WERI-Rb-1 (cell line): ENCODE data around the gene MAN1C1.

Experiments used
- DNase-seq: peaks from one replicate; pipeline ENCODE4 v3.0.0-alpha.2; 2020
- H3K27ac ChIP-seq: fragments of 250-450 bp; sonication (Bioruptor Pico); 2 replicates; pipeline ENCODE4 v1.5.1; 2020; ENCODE audit warnings: mild to moderate bottlenecking, moderate library complexity
- H3K27me3 ChIP-seq: fragments of 250-450 bp; sonication (Bioruptor Pico); 2 replicates; pipeline ENCODE4 v1.5.1; 2021; ENCODE audit warnings: mild to moderate bottlenecking, low read depth, moderate library complexity; ENCODE audit not compliant: insufficient read depth, severe bottlenecking
- H3K36me3 ChIP-seq: fragments of 250-450 bp; sonication (Bioruptor Pico); 2 replicates; pipeline ENCODE4 v1.5.1; 2020; ENCODE audit warnings: mild to moderate bottlenecking, moderate library complexity
- H3K4me3 ChIP-seq: 2 replicates; pipeline ENCODE4 v1.5.1; 2011; ENCODE audit warnings: low read depth, mild to moderate bottlenecking, control low read depth, low read length
- H3K9me3 ChIP-seq: fragments of 250-450 bp; sonication (Bioruptor Pico); 2 replicates; pipeline ENCODE4 v1.5.1; 2021; ENCODE audit warnings: mild to moderate bottlenecking, moderate library complexity; ENCODE audit not compliant: severe bottlenecking
- TF ChIP-seq, protein P1 (sequence below): IDR thresholded peaks from 2 replicates; pipeline ENCODE4 v1.5.1; 2011; ENCODE audit warnings: low read depth, mild to moderate bottlenecking, control low read depth, inconsistent platforms, low read length

Gene MAN1C1

GRCh38 chr1:25573961-25574360, 42.6 kb upstream of the MAN1C1 start:
- Histone ChIP-seq H3K27me3 (no peaks in the 10 kb centered on the region), H3K36me3 (no peaks in the 10 kb centered on the region), H3K4me3 (no peak overlapping the region), H3K9me3 (no peaks in the 10 kb centered on the region), H3K27ac (no peak overlapping the region)
- no peak for DNase-seq
- TF ChIP-seq, protein P1, sequence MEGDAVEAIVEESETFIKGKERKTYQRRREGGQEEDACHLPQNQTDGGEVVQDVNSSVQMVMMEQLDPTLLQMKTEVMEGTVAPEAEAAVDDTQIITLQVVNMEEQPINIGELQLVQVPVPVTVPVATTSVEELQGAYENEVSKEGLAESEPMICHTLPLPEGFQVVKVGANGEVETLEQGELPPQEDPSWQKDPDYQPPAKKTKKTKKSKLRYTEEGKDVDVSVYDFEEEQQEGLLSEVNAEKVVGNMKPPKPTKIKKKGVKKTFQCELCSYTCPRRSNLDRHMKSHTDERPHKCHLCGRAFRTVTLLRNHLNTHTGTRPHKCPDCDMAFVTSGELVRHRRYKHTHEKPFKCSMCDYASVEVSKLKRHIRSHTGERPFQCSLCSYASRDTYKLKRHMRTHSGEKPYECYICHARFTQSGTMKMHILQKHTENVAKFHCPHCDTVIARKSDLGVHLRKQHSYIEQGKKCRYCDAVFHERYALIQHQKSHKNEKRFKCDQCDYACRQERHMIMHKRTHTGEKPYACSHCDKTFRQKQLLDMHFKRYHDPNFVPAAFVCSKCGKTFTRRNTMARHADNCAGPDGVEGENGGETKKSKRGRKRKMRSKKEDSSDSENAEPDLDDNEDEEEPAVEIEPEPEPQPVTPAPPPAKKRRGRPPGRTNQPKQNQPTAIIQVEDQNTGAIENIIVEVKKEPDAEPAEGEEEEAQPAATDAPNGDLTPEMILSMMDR, result no peak

DNA sequence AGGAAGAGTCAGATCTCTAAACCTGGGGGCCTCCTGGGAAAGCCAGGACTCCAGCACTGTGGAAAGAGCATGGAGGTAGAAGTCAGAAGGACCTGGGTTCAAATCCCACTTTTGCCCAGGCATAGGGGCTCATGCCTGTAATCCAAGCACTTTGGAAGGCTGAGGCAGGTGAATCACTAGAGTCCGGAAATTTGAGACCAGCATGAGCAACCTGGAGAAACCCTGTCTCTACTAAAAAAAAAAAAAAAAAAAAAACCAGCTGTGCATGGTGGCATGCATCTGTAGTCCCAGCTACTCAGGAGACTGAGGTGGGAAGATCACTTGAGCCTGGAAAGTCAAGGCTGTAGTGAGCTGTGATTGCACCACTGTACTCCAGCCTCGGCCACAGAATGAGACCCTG, 41.4 kb upstream of the MAN1C1 start:
- Histone ChIP-seq H3K27ac (no peak overlapping the region), H3K4me3 (no peak overlapping the region), H3K36me3 (no peaks in the 10 kb centered on the region), H3K9me3 (no peaks in the 10 kb centered on the region), H3K27me3 (no peaks in the 10 kb centered on the region)
- DNase-seq, result no peak
- TF ChIP-seq, protein P1, result no peak

GRCh38 chr1:25576459-25577133, 40.0 kb upstream of the MAN1C1 start:
- Histone ChIP-seq H3K36me3 (no peaks in the 10 kb centered on the region), H3K4me3 (no peak overlapping the region), H3K27me3 (no peaks in the 10 kb centered on the region), H3K9me3 (no peaks in the 10 kb centered on the region), H3K27ac (no peak overlapping the region)
- TF ChIP-seq, protein P1, result no peak
- DNase-seq, result no peak

GRCh38 chr1:25577134-25577920, 39.3 kb upstream of the MAN1C1 start:
- no peak for DNase-seq
- TF ChIP-seq, protein P1, result no peak
- Histone ChIP-seq H3K4me3 (no peak overlapping the region), H3K9me3 (no peaks in the 10 kb centered on the region), H3K27ac (no peak overlapping the region), H3K27me3 (no peaks in the 10 kb centered on the region), H3K36me3 (no peaks in the 10 kb centered on the region)

- H3K27ac ChIP-seq, result no peak overlapping the region
- no peaks in the 10 kb centered on the region for H3K9me3 ChIP-seq
Observed at GRCh38 chr1:25579292-25580252, 37.0 kb upstream of the MAN1C1 start.

More at GRCh38 chr1:25579292-25580252, 37.0 kb upstream of the MAN1C1 start:
- H3K4me3 ChIP-seq, result no peak overlapping the region
- no peak for DNase-seq
- H3K36me3 ChIP-seq, result no peaks in the 10 kb centered on the region
- H3K27me3 ChIP-seq, result no peaks in the 10 kb centered on the region
- TF ChIP-seq, protein P1, result no peak
